Measurements from ENCODE around the gene SEC61A1. TPM values are rescaled to one million over a fixed set of nuclear protein-coding genes. Genes with fewer than 3 reads are reported as not detected.

Gene SEC61A1
- total and polyA plus RNA-seq, 2 donors: 99.7 to 124 TPM

DNA sequence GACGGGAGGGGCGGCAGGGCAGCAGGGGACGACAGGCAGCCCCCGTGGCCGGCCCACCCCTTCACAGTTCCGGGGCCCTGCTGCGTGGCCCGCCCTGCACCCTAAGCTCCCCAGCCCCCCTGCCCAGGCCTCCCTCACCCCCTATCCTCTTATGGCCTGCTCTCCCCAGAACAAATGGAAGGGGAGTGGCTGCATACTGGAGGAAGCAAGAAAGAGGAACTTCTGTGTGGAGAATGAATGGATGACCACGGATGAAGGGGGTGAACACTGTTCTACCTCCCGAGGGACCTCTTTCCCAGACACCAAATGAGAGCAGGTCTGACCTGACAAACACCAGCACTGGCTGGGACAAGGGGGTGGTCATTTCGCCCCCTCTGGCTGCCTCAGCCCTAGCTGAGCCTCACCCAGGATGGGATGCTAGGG lies 25.0 kb downstream of the SEC61A1 start:
- no peaks in the 10 kb centered on the region for H3K36me3 ChIP-seq (ENCODE audit: insufficient read depth)
- no peak for DNase-seq (ENCODE audit: extremely low spot score)
- WGBS: 21% methylated on average over 11 of the region's 11 CpGs
- peaks cover 3% of the 10 kb centered on the region for H3K4me1 ChIP-seq (ENCODE audit: insufficient read depth)
- H3K27ac ChIP-seq (ENCODE audit: low read depth): no peak overlapping the region
- peak overlapping the region; percentile 38 for H3K4me3 ChIP-seq (ENCODE audit: low read depth, low read length)

DNA sequence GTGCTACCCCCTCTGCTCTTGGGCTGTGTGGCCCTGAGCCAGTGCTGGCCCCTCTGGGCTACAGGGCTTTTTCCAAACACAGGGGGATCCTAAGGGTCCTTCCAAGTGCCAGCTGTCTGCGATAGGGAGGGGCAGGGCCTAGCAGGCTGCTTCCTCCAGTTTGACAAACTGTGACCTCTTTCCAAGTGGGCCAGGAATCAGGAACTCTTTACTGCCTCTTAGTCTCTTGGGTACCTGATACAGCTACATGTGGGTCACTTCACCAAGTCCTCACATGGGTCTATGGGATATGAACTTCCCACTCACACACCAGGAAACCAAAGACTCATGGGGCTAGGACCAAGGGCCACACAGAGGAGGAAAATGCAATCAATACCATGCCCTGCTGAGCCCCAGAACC lies 25.4 kb downstream of the SEC61A1 start:
- Histone ChIP-seq H3K27ac (ENCODE audit: low read depth) (no peak overlapping the region), H3K36me3 (ENCODE audit: insufficient read depth) (no peaks in the 10 kb centered on the region), H3K4me3 (ENCODE audit: low read depth, low read length) (no peak overlapping the region), H3K4me1 (ENCODE audit: insufficient read depth) (peaks cover 3% of the 10 kb centered on the region)
- no peak for DNase-seq (ENCODE audit: extremely low spot score)
- WGBS: 46% methylated on average over 1 of the region's 1 CpG

DNA sequence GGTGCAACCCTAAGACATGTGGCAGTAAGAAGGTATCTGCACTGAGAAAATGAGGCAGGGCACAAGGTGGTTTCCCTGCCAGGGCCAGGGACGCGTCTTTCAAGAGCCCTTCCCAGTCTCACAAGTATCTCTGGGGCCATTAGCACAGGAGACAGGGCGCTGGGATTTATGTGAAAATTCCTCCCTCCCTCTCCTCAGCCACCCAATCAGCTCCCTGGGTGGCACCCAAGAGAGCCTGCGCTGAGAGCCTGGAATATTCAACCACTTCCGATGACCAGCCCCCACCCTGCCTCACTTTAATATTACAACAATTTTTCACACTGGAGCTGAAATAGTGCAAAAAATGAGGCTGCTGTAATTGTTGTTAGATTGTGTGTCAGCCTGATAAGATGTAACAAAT lies 26.1 kb downstream of the SEC61A1 start:
- WGBS: 96% methylated on average over 5 of the region's 5 CpGs
- no peak overlapping the region for H3K4me3 ChIP-seq (ENCODE audit: low read depth, low read length)
- no peaks in the 10 kb centered on the region for H3K36me3 ChIP-seq (ENCODE audit: insufficient read depth)
- no peak overlapping the region for H3K27ac ChIP-seq (ENCODE audit: low read depth)
- peaks cover 3% of the 10 kb centered on the region for H3K4me1 ChIP-seq (ENCODE audit: insufficient read depth)
- no peak for DNase-seq (ENCODE audit: extremely low spot score)

DNA sequence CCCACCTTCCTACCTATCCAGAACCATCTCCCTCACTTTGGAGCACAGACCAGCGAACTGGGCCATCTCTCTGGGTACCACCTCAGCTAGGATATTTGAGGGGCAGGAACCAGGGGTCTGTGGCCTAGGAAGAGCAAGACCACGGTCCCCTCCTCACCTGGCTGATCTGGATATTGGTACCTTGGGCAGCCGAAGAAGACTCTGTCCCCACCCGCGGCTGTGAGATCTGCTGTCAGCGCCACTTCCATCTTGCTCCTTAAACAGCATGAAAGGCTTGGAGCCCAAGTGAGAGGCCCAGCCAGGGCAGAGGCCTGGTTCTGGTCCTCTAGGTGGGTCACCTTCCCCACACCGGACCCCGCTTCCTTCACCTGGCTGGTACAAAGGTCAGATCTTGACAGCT lies 26.6 kb downstream of the SEC61A1 start:
- 94% methylated on average over 8 of the region's 8 CpGs for WGBS
- H3K27ac ChIP-seq (ENCODE audit: low read depth): no peak overlapping the region
- H3K4me3 ChIP-seq (ENCODE audit: low read depth, low read length): no peak overlapping the region
- DNase-seq (ENCODE audit: extremely low spot score): no peak
- peaks cover 3% of the 10 kb centered on the region for H3K4me1 ChIP-seq (ENCODE audit: insufficient read depth)
- H3K36me3 ChIP-seq (ENCODE audit: insufficient read depth): no peaks in the 10 kb centered on the region

DNA sequence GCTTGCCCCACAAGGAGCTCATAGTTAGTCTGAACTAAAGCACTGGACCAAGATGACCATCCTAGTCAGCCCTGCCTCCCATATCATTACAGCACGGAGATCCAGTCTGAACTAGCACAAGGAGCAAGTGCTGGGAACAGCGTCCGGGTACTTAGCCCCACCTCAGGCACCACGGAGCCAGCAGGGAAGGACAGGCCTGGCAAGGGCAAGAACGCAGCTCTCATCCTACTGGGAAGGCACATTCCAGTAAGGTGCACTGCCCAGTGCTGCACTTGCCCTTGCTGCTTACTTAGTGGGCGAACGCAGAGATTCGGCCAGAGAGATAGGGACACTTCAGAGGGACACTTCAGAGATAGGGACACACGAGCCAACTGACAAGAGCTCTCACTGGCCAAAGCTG lies 27.6 kb downstream of the SEC61A1 start:
- H3K4me1 ChIP-seq (ENCODE audit: insufficient read depth): peaks cover 3% of the 10 kb centered on the region
- no peak overlapping the region for H3K4me3 ChIP-seq (ENCODE audit: low read depth, low read length)
- 94% methylated on average over 9 of the region's 9 CpGs for WGBS
- no peaks in the 10 kb centered on the region for H3K36me3 ChIP-seq (ENCODE audit: insufficient read depth)
- no peak for DNase-seq (ENCODE audit: extremely low spot score)
- H3K27ac ChIP-seq (ENCODE audit: low read depth): no peak overlapping the region

DNA sequence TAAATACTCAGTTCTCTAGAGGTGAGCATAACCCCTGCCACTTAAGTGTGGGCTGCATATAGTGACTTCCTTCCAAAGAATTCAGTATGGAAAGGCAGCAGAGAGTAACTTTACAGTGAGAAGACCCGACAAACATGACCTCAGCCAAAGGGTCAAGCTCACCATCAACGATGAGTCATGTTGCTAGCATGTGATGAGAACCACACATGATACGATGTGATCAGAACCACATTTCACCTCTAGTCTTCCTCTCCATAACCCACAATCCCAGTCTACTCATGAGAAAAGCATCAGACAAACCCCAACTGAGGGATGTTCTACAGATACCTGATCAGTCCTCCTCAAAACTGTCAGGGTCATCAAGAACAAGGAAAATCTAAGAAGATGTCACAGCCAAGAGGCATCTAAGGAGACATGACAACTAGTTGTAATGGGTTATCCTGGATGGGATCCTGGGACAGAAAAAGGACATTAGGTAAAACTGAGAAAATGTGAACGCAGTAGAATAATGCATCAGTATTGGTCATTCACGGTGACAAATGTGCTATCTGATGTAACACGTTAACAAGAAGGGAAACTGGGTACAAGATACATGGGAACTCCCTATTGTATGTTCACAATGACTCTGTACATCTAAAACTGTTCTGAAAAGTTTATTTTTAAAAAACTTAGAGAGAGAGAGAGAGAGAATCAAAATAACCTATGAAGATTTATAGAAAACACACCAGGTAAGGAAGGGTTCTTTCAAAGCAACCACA lies 28.3 kb downstream of the SEC61A1 start:
- no peak overlapping the region for H3K27ac ChIP-seq (ENCODE audit: low read depth)

DNA sequence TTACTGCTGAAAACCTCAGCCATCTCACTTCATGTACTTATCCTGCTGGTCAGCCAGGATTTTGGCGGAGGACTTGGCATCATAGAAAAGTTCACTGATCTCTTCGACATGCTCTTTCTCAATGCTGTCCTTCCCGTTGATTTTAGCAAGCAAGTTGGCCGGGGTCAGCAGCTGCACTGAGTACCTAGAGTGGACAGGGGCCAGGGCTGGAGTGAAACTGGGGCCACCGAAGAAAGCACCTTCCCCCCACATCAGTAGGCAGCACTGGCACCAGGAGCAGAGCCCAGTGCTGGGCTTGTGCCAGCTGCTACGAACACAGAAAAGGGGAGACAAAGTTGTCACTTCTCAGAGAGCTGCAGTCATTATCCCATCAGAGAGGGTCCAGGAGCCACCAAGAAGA lies 29.0 kb downstream of the SEC61A1 start:
- Histone ChIP-seq H3K36me3 (ENCODE audit: insufficient read depth) (no peaks in the 10 kb centered on the region), H3K27ac (ENCODE audit: low read depth) (no peak overlapping the region), H3K4me3 (ENCODE audit: low read depth, low read length) (no peak overlapping the region), H3K4me1 (ENCODE audit: insufficient read depth) (peaks cover 3% of the 10 kb centered on the region)
- DNase-seq (ENCODE audit: extremely low spot score): no peak
- 87% methylated on average over 6 of the region's 6 CpGs for whole genome bisulfite sequencing

More for the DNA sequence above, 28.3 kb downstream of the SEC61A1 start:
- DNase-seq (ENCODE audit: extremely low spot score): no peak
- peaks cover 3% of the 10 kb centered on the region for H3K4me1 ChIP-seq (ENCODE audit: insufficient read depth)
- 69% methylated on average over 6 of the region's 6 CpGs for whole genome bisulfite sequencing
- H3K4me3 ChIP-seq (ENCODE audit: low read depth, low read length): no peak overlapping the region
- H3K36me3 ChIP-seq (ENCODE audit: insufficient read depth): no peaks in the 10 kb centered on the region

DNA sequence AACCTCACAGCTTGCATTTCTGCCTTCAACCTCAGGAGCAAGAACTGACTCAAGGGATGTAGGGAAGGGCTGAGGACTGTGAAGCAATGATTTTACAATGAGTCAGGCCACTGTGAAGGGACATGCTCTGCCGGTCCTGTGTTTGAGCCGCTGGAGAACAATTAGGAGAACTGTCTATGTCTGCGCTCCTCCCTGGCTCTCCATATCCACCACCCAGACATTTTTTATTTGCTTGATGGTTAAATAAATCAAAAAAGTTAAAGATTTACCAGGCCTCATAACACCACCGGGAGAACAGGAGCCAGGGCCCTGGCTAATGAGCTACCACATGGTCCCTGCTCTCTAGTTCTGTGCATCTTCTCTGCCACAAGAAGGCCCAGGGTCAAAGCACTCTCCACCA lies 29.6 kb downstream of the SEC61A1 start:
- Histone ChIP-seq H3K4me1 (ENCODE audit: insufficient read depth) (peaks cover under 1% of the 10 kb centered on the region), H3K27ac (ENCODE audit: low read depth) (no peak overlapping the region), H3K36me3 (ENCODE audit: insufficient read depth) (no peaks in the 10 kb centered on the region), H3K4me3 (ENCODE audit: low read depth, low read length) (no peak overlapping the region)
- DNase-seq (ENCODE audit: extremely low spot score): no peak
- WGBS: 94% methylated on average over 4 of the region's 4 CpGs

DNA sequence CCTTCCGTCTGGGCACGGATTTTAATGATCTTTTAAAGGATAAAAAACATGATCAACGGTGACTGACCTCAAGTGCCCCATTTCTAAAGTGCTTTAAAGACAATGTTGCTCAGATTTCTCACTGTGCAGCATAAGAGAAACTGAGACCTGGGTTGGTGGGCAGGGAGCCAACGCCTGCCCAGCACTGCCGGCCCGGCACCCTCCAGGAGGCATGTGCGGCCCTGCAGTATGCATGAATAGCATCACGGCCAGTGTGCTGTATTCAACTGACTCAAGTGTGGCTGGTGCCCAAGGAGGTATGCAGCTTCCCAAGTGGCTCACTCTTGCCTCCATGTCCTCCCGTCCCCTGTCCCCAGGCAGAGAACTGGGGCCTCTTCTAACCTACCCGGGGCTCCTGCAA lies 30.3 kb downstream of the SEC61A1 start:
- no peaks in the 10 kb centered on the region for H3K4me1 ChIP-seq (ENCODE audit: insufficient read depth)
- no peaks in the 10 kb centered on the region for H3K36me3 ChIP-seq (ENCODE audit: insufficient read depth)
- no peak overlapping the region for H3K27ac ChIP-seq (ENCODE audit: low read depth)
- DNase-seq (ENCODE audit: extremely low spot score): no peak
- H3K4me3 ChIP-seq (ENCODE audit: low read depth, low read length): no peak overlapping the region
- 88% methylated on average over 10 of the region's 10 CpGs for WGBS

DNA sequence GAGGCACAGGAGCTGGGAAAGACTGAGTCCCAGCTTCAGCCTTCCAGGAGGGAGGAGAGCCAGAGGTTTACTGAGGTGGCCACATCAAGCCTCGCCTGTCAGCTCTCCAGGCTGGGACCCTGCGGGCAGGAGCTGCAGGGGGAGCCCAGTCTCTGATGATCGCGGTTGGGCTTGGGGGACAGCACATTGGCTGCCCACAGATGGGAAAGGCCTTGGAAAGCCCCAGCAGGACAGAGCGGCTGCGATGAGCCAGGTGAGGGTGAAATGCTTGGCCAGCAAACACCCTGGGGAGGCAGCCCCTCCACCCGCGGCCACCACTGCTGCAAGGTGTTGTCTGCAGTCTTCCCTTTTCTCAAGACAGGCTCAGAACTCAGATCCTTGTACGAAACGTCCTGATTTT lies 31.2 kb downstream of the SEC61A1 start:
- Histone ChIP-seq H3K27ac (ENCODE audit: low read depth) (no peak overlapping the region), H3K4me1 (ENCODE audit: insufficient read depth) (no peaks in the 10 kb centered on the region), H3K4me3 (ENCODE audit: low read depth, low read length) (no peak overlapping the region), H3K36me3 (ENCODE audit: insufficient read depth) (no peaks in the 10 kb centered on the region)
- no peak for DNase-seq (ENCODE audit: extremely low spot score)
- 55% methylated on average over 10 of the region's 10 CpGs for WGBS

DNA sequence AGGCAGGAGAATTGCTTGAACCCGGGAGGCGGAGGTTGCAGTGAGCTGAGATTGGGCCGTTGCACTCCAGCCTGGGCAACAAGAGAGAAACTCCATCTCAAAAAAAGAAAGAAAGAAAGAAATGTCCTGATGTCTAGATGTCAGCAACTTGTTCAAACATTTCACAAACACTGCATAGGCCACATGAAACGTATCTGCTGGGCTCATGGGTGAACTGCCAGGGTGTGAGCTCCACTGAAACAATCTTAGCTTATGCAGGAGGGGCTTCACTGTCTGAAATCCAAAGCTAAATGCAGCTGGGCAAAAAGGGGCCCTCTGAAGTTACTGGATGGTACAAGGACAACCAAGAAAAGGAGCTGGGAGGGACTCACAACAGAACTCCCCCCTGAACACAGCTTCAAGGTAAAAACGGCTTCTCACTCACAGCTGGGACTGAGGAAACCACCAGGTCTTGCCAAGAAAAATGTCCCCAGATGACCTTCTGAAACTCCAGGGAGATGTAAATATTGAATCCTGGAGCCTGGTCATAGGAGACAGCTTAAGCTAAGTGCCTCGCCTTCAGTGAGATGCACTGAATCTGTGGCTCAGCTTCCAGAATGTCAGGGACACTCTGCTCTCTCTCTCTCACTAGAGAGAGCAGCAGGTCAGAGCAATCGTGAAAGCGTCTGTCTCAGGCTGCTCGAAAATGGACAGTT lies 31.9 kb downstream of the SEC61A1 start:
- Histone ChIP-seq H3K4me3 (ENCODE audit: low read depth, low read length) (no peak overlapping the region), H3K27ac (ENCODE audit: low read depth) (no peak overlapping the region), H3K4me1 (ENCODE audit: insufficient read depth) (no peaks in the 10 kb centered on the region), H3K36me3 (ENCODE audit: insufficient read depth) (no peaks in the 10 kb centered on the region)
- 45% methylated on average over 9 of the region's 9 CpGs for WGBS
- DNase-seq (ENCODE audit: extremely low spot score): peak; percentile 15

DNA sequence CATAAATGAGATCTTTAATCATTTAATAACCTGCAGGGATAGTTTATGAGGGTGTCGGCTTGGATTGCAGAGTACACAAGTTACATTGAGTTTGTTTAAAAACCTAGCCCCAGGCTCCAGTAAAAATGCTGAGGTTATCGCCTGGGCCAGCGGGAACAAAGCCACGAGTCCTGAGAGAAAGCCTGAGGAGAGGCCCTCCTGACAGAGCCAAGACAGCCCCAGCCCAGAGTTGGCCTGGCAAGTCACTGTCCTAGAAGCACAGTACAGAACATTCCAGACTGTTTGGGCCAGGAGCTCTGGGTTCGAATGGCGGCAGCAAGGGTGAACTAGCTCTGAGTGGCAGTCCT lies 32.4 kb downstream of the SEC61A1 start:
- WGBS: 39% methylated on average over 6 of the region's 6 CpGs

DNA sequence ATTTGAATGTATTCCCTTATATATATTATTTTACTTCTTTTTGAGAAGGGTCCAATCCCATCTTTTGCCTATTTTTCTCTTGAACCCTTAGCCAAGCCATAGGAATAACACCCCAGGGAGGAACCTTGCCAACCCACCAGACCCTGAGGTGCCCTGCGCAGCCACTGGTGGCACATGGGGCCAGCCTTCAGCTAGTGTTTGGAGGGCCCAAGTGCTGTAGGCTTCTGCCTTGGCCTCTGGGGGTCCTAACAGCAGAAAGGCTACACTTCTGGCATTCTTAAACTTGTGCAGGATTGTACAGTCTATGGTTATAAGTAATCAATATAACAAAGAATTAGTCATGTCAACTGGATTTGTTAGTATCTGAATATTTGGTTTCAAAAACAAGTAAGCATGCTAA lies 36.9 kb downstream of the SEC61A1 start:
- WGBS: 98% methylated on average over 1 of the region's 1 CpG
- Histone ChIP-seq H3K4me3 (ENCODE audit: low read depth, low read length) (no peak overlapping the region), H3K4me1 (ENCODE audit: insufficient read depth) (no peaks in the 10 kb centered on the region), H3K36me3 (ENCODE audit: insufficient read depth) (no peaks in the 10 kb centered on the region), H3K27ac (ENCODE audit: low read depth) (no peak overlapping the region)
- no peak for DNase-seq (ENCODE audit: extremely low spot score)

More for the DNA sequence above, 32.4 kb downstream of the SEC61A1 start:
- H3K4me3 ChIP-seq (ENCODE audit: low read depth, low read length): no peak overlapping the region
- DNase-seq (ENCODE audit: extremely low spot score): no peak
- no peaks in the 10 kb centered on the region for H3K36me3 ChIP-seq (ENCODE audit: insufficient read depth)
- H3K27ac ChIP-seq (ENCODE audit: low read depth): no peak overlapping the region
- H3K4me1 ChIP-seq (ENCODE audit: insufficient read depth): no peaks in the 10 kb centered on the region

DNA sequence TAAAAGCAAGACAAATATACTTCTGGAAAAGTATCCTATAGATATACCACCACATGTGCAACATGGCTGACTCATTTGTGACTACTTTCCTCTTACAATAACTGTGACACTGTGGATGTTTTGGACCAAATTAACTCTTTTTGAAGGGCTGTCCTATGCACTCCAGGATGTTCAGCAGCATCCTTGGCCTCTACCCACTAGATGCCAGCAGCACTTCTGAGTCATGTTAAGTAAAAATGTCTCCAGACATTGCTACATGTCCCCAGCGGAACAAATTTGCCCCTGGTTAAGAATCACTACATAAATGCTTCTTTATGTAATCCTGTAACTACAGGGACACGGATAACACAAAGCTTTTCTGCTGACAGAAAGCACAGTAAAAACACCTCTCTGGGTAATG lies 39.3 kb downstream of the SEC61A1 start:
- no peak for DNase-seq (ENCODE audit: extremely low spot score)
- no peaks in the 10 kb centered on the region for H3K4me1 ChIP-seq (ENCODE audit: insufficient read depth)
- 92% methylated on average over 2 of the region's 2 CpGs for WGBS
- no peak overlapping the region for H3K4me3 ChIP-seq (ENCODE audit: low read depth, low read length)
- no peaks in the 10 kb centered on the region for H3K36me3 ChIP-seq (ENCODE audit: insufficient read depth)
- H3K27ac ChIP-seq (ENCODE audit: low read depth): no peak overlapping the region

Measured in urinary bladder (tissue), 4 donors.